Putamen (tissue), 1 donor: ENCODE results near the gene CHMP1B.
"Not testable (repeated sequence)": the region's sequence is repeated elsewhere in the genome, so short reads cannot be mapped to it uniquely, and the experiment has no call there.

ENCODE experiments used
- DNase-seq: peaks from one replicate; pipeline ENCODE4 v3.0.0-alpha.2; 2016; ENCODE audit warnings: low spot score

The CHMP1B gene

DNA sequence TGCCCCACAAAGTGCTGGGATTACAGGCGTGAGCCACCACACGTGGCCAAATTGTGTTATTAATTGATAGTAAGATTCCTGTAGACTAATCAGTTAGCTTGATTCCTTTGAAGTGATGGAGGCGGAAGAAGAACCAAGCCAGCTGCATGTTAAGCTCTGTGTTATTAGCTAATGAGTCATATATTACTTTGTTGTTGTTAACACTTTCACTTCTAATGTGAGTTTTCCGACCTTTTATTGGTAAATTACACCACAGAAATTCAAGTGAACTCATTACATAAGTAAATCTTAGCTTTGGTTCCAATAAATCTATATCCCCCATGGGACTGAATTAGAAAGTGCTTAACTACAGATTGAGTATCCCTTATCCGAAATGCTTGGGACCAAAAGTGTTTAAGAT lies 20.3 kb downstream of the CHMP1B start:
- no peak for DNase-seq

DNA sequence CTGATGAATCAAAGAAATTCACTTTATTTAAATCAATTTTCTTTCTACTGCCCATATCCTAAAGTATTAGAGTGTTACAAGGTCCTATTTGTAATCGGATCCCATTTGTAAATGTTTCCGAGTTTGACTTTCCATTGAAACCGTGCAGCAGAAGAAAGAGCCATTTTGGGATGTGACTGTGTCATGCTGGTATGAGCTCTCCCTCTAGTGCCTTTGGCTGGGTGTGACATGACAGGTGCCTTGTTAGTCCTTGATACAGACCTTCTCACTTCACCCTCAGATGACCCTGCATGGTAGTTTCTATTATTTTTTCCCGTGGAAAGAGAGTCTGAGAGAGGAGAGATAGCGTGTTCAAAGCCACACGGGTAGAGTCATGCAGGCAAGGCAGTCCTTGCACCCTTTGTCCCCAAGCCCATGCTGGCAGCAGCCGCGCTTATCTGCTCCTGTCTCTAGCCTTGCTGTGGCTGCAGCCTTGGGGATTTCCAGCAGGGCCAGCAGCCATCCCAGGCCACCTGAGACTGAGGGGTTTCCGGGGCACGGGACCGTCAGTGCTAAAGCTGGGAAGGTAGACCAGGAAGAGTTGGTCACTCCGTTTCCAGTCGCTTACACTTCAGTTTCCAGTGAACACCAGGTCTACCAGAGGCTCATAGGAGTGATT lies 21.4 kb downstream of the CHMP1B start:
- DNase-seq, result no peak

DNA sequence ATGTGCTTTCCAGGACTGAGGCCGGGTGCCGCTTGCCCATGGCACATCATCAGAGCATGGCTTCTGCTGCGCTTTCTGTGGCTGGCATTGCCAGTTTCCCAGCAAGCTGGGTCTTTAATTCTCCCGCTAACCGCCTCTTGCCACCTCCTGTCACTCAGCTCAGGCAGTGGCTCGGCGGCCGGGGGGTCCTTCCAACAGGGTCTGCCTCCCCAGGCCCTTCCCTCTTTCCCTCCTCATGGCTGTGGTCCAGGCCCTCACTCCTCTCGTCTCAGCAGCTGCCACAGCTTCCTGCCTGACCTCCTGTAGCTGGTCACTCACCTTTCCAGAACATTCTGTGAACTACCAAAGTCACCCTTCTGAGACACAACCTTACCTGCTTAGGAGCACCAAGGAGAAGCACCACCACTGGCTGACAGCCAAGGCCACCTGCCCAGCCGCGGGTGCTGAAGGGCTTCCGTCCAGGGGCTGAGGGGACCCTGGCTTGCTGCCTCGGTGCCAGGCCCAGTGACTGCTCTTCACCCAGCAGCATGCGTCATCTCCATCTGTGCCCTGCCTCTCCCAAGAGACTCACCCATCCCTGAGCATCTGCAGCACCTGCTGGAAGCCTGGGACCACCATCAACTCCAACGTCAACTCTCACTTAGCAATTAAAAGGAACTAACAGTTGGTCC lies 22.6 kb downstream of the CHMP1B start:
- DNase-seq, result no peak

DNA sequence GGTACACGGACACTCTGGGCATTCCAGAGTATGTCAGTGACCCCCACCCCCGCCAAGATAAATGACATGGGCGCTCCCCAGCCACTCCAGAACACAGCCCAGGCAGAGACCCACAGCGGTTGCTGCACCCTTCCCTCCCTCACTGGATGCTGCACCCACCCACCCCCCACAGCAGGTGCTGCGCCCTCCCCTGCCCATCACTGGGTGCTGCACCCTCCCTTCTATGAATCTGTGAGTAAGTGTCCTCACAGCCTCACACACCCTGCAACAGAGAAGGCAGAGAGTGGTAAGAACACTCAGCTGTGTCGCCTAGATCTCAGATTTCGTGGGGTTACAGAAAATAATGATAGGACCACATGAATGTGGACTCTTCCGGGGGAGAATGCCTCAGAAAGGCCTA lies 23.5 kb downstream of the CHMP1B start:
- DNase-seq, result no peak

DNA sequence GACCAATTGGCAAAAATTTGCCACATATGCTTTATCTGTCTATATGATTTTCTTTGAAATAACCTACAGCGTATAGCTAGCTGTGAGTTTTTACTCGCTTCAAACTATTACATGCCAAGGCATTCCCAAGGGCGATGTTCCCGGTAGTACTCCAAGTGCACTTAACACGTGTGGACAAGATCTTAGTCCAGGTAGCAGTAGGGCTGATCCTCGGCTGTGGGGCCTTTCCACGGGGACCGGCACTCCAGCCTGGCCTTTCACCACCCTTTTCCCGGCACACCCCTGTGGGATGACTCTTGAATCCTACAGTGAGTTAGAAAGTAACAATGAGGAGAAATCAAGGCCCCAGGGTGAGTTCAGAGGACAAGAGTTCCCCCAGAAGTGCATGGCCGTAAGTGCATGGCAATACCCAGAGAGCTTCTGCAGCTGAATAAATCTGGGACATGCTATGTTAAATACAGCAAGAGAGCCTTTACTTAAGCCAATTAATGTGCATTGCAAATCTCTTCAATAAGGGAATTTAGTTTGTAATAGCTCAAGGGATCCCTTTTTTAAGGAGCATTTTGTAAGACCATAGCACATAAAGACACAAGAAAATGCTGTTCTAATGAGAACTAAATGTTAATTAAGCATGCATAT lies 26.4 kb downstream of the CHMP1B start:
- no peak for DNase-seq

DNA sequence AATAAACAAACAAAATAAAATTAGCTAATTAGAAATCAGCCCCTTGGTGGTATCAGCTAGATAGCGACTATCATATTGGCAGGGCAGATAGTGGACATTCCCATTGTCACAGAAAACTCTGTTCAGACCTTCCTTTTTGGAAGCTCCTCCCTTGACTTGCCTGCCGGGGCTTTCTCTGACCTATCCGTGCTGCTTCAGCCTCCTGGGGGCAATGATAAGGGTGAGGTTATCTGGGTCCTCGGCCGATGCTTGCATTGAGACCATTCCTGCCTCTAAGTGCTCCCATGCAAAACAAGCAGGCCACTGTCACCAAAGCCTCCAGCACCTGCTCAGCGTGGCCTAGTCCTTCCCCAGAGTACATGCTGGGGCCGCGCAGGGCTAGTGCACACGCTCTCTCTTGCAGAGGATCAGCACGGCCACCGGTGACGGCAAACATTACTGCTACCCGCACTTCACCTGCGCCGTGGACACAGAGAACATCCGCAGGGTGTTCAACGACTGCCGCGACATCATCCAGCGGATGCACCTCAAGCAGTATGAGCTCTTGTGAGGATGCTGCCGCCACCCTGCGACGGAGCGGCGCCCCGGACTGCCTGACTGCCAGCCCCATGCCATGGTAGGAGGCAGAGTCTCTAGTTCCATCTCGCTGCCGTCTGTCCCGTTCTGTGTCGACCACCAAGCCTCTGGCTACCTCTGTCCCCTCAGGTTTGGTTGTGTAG lies 29.5 kb downstream of the CHMP1B start:
- no peak for DNase-seq

DNA sequence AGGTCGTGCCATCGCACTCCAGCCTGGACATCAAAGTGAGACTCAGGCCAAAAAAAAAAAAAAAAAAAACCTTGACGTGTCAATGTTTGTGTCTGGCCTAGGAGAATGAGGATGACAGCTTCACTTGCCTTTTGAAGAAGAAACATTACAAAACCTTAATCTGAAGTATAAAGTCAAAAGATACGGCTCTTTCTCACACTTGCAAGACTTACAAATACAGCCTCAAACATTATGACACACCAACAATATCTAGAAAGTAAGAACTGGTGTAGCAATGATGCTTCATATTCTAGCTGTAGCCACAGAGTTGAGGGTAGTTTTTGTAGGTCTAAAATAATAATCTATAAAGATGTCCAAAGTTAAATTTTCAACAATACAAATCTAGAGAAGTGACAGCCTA lies 31.4 kb downstream of the CHMP1B start:
- DNase-seq, result no peak

DNA sequence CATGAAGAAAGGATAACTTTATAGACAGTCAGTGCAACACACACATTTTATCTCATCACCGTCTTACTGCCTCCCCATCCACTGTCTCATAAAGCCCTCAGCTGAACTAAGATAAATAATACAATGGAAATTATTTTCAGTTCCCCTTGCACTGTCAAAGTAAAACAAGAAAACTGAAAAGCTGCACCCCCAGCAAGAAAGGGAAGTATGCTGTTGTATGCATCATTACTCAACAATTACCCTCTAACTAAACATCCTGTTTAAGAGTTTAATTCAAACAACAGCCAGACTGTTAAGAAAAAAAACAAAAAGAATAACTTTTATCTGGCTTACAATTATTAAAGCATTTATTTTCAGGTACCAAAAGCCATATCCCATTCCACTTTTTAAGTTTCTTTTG lies 31.9 kb downstream of the CHMP1B start:
- no peak for DNase-seq

DNA sequence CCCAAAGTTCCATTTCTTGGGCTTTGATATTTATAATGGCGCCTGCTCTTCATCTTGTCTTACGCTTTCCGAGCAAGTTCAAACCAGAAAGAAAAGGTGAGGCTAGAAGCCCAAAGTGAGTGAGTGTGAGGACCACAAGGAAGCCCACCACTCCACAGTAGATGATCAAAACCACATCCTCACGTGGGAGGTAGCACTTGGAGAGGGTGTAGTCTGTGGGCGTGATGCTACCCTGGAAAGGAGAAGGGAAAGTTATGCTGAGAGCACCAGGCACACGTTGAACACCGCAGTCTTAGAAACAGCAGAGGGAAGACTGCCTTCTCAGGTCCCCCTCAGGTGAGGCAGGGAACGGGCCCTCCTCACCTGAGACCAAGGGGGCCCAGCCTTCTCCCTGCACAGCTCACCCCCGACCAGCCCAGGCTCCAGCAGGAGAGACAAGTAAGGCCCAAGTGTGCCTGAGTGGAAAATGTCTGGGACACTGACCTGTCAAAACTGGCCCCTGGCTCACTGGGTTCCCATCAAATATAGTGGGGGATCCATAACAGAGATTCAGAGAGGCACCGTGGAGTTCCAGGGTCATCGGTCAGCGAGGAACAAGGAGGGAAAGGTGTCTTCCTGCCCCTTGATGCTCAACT lies 33.3 kb downstream of the CHMP1B start:
- DNase-seq, result no peak

DNA sequence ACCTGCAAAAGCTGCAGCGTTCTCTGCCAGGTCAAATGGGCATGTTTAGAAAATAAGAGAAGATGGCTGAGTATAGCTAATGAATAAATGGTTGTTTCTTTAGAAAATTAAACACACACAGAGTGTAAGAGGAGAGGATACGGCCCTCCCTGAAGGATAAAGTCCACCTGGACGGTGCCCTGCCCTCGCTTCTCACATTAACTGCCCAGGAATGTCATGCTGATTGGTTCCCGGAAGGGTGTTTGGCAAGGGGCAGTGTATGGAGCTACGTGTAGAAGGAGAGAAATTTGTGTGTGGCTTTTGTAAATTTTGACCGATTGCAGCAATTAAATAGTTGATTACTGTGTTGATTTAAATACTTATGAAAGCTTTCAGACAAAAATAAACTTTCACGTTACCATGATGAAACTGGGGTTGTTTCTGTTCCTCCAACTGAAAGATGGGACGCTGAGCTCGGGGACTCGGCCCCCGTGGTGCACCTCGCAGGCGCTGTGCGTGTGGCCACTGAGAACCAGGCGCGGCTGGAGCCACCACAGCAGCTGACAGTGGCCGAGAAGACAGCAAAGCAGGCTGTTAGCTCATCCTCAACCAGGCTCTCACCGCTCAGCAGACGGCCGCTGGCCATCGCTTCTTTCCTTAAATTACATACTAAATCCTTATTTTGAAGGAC lies 34.2 kb downstream of the CHMP1B start:
- DNase-seq, result no peak

DNA sequence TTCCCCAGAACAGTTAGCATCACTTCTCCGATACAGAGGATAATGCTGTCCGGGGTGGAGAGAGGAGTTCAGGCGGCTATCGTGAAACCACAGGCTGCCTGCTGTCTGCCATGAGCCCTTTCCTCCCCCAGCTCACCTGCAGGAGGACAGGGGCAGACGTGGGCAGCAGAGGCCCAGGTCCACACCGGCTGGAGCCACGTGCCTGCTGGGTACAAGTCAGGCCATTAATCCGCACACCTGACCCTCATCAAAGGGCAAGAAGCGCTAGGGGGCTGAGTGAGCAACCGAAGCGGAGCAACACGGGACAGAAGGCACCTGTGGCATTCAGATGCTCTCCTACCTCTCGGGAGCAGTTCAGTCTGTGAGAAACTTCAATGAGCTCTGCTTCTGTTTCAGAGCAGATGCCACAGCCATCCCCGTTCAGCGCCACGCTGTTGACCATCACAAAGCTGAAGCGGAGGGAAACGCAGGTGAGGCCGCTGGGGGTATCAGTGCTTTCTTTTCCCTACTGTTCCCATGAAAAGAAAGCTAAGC lies 35.4 kb downstream of the CHMP1B start:
- DNase-seq, result no peak

DNA sequence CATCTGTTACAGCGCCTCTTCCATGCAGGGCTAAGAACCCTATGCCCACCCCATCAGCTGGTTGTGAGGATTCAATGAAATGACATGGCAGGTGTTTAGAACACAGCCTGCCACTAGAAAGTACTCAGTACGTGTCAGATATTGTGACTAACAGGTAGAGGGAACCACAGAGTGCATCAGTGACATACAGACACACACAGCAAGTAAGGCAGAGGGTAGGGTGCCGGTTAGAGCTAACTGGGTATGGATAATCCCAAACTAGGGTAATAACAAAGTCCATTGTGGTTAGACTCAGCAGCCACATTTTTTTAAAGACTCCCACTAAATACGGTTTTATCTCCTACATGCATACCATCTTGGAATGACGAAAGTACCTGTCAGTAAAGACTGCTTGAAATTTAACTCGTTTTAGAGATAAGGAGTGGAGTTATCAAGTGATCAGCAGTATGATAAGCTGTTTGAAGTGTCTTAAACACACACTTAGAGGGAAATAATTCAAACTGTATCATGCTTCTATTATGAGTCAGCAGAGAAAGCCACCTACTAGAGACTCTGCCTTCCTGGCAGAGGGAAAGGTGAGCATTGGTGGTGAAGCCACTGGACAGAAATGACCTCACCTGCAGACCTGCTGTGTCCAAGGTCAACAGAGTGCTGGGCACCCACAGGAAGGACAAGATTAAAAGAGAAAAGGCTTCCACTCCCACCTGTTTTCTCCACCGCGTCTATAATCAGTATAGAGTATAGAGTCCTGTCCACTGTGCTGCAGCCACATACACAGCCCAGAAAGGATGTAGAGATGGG lies 36.3 kb downstream of the CHMP1B start:
- no peak for DNase-seq

DNA sequence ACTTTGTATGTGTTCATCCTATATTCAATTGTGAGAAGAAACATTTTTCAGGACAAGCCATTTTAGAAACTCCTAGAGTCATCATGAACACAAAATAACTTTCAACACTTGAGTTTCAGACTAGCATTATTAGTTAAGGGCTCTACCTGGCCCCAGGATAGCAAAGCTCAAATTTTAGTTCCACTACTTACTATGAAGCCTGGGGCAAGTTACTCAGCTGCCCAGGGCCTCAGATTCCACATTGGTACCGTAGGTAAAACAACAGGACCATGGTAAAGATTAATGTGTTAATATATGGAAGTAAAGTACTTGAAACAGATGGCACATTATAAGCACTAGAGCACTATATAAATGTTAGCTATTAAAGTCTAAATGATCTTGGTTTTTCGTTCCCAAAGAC lies 37.5 kb downstream of the CHMP1B start:
- DNase-seq, result no peak

DNA sequence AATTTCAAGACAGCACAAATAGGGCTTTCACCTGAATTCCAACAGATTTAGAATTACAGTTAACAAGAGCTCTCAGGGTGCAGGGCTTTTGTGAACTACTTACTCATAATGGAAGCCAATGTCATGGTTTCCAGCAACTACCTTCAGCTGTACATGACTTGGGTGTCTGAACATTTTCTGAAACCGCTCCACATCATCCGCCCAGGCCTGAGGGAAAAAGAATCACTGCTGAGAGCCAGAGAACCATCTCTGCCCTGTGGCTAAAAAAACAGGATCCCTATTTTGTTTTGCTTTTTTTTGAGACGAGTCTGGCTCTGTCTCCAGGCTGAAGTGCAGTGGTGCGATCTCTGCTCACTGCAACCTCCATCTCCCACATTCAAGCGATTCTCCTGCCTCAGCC lies 38.1 kb downstream of the CHMP1B start:
- no peak for DNase-seq

DNA sequence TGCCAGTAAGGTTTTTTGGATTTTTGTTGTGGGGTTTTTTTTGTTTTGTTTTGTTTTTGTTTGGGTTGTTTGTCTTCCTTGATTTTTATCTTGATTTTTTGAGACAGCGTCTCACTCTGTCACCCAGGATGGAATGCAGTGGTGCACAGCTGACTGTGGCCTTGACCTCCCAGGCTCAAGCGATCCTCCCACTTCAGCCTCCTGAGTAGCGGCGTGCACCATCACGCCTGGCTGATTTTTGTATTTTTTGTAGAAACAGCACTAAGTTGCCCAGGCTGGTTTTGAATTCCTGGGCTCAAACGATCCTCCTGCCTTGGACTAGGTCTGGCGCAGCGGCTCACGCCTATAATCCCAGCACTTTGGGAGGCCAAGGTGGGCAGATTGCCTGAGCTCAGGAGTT lies 40.5 kb downstream of the CHMP1B start:
- no peak for DNase-seq

DNA sequence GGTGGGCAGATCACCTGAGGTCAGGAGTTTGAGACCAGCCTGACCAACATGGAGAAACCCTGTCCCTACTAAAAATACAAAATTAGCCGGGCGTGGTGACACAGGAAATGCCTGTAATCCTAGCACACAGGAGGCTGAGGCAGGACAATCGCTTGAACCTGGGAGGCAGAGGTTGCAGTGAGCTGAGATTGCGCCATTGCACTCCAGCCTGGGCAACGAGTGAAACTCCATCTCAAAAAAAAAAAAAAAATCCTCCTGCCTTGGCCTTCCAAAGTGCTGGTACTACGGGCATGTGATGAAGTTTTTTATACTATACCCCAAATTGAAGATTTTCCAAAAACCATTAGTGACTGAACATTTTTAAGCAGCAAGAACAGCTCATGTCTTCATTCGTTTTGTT lies 41.2 kb downstream of the CHMP1B start:
- DNase-seq, result not testable (repeated sequence)

DNA sequence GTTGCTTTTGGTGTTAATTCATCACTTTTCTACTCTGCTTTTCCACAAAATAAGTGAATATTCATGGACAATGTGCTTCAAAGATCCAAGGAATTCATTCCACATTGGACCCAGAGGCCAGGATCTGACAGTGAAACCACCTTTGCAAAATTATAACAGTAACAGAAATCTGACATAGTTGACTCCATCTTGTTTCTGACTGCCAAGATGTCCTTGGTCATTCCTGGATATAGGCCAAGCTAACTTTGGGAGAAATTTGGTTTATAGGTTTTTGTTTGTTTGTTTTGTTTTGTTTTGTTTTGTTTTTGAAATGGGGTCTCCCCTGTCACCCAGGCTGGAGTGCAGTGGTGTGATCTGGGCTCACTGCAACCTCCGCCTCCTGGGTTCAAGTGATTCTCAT lies 46.6 kb downstream of the CHMP1B start:
- DNase-seq, result no peak

DNA sequence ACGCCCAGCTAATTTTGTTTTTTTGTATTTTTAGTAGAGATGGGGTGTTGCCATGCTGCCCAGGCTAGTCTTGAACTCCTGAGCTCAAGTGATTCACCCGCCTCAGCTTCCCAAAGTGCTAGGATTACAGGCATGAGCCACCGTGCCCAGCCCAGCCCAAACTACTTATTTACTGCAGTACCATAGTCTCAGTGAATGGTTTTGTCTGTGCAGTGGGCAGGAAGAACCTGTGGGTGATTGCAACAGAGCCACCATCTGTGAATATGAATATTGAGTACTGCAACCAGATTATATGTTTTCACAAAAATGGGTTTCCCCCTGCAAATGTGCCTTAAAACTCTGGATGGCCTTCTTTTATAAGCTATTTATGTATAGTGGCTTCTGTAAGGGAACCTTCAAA lies 47.9 kb downstream of the CHMP1B start:
- DNase-seq, result no peak

DNA sequence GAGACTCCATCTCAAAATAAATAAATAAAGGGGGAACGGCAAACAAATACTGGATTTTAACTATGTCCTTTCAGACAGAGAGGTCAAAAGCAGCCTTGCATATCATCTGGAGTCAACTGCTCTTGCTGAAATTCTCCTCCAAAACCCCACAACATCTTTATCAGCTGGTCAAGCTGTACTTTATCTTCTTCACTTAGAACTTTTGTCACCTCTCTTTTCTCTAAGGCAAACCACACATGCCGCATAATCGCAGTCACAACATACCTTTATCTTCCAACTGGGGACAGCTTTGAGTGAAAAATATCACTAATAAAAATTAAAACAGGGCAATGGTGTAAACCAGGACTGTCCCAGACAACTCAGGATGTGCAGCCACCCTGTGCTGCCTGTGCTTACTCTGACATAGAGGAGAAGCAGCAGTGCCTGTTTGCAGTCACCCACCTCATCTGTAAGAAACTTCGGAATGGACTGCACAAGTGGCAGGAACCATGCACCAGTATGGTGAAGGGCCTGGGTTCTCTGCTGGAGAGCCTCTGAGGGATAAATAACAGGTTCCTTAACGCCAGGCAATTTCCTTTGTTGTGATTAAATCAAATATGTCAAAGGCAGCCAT lies 50.7 kb downstream of the CHMP1B start:
- DNase-seq, result no peak

DNA sequence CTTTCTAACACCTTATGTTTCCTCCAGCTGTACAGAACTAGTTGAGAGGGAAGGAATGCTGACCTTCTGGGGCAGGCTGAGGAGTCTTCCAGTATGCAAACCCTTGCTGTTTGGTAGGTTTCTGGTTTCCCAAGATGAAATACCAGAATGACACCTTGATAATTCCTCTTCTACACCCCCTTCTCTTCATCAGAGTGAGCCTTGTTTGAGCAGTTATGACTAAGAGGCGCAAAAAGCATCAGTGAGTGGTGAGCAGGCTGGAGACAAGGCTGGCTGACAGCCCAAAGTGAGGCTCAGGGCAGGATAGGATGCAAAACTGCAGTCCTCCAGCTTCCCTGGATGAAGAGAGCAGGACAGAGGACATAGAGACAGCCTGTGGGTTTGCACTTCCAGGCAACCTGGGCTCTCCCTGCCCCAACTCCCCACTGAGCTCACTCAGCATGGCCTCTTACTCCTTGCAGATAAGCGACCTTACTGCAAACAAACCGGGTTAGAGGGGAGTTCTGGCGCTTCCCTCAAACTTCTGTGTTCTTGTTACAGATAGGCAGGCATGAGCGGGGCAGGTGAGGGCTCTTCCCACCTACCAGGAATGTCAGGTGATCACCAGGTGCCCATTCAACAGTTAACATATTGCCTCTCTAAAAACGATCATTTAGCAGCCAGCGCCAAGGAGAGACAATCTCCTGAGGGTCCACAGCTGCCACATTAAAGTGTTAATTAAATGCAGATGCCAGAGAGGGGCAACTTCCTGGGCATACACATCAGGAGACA lies 51.5 kb downstream of the CHMP1B start:
- DNase-seq, result no peak
